Ishikawa (cell line): ENCODE results near the gene ITGA8.

ENCODE experiments used
- CEBPB ChIP-seq: IDR thresholded peaks from 2 replicates; pipeline ENCODE4 v1.6.1; 2012
- CREB1 ChIP-seq: IDR thresholded peaks from 2 replicates; pipeline ENCODE4 v1.6.1; 2012; ENCODE audit warnings: low read depth
- EGR1 ChIP-seq: IDR thresholded peaks from 2 replicates; pipeline ENCODE4 v1.6.1; 2012
- EP300 ChIP-seq: IDR thresholded peaks from 2 replicates; pipeline ENCODE4 v1.6.1; 2012; ENCODE audit warnings: borderline replicate concordance
- FOXM1 ChIP-seq: IDR thresholded peaks from 2 replicates; pipeline ENCODE4 v1.6.1; 2012; ENCODE audit warnings: low read depth, borderline replicate concordance
- NFIC ChIP-seq: IDR thresholded peaks from 2 replicates; pipeline ENCODE4 v1.6.1; 2012
- RAD21 ChIP-seq: IDR thresholded peaks from 2 replicates; pipeline ENCODE4 v1.6.1; 2012; ENCODE audit warnings: low read depth
- TAF1 ChIP-seq: IDR thresholded peaks from 2 replicates; pipeline ENCODE4 v1.6.1; 2012; ENCODE audit warnings: low read depth, mild to moderate bottlenecking
- TCF12 ChIP-seq: IDR thresholded peaks from 2 replicates; pipeline ENCODE4 v1.6.1; 2012; ENCODE audit warnings: low read depth
- TEAD4 ChIP-seq: IDR thresholded peaks from 2 replicates; pipeline ENCODE4 v1.6.1; 2012
- YY1 ChIP-seq: IDR thresholded peaks from 2 replicates; pipeline ENCODE4 v1.6.1; 2012; ENCODE audit warnings: low read depth
- ZBTB7A ChIP-seq: IDR thresholded peaks from 2 replicates; pipeline ENCODE4 v1.6.1; 2012; ENCODE audit warnings: low read depth
- TF ChIP-seq, protein P1 (sequence below): IDR thresholded peaks from 2 replicates; pipeline ENCODE4 v1.6.1; 2012
- TF ChIP-seq, protein P2 (sequence below): IDR thresholded peaks from 2 replicates; pipeline ENCODE4 v1.6.1; 2012; ENCODE audit warnings: low read depth, mild to moderate bottlenecking
- TF ChIP-seq, protein P3 (sequence below): IDR thresholded peaks from 2 replicates; pipeline ENCODE4 v1.6.1; 2012

The ITGA8 gene

DNA sequence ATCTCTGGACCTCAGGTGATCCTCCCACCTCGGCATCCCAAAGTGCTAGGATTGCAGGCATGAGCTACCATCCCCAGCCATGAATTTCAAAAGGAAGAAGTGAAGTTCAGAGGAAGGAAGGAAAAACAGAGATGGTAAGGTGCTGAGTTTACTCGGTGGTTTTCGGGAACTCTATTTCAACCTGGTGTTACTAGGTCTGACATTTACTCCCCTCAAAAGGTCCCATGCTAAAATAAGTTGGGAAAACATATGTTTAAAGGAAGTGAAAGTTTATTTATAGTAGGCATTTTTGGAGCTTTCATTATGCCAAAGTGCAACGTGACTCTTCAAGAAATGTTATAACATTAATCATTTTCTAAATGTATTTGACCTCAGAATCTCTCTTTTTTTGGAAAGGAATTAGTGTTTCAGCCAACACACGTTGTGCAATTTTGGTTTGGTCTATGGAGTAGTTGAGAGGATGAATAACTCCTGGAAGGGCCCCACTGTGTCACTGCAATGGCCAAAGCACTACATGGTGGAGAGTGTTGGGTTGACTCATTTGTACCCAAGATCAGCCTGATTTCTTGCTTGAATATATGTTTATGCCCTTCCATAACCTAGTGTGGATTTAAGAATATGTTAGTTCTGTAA, 233.9 kb downstream of the ITGA8 start:
- TF ChIP-seq TCF12, result no peak
- no peak for TF ChIP-seq RAD21
- TF ChIP-seq NFIC, result no peak
- TF ChIP-seq, protein P1, sequence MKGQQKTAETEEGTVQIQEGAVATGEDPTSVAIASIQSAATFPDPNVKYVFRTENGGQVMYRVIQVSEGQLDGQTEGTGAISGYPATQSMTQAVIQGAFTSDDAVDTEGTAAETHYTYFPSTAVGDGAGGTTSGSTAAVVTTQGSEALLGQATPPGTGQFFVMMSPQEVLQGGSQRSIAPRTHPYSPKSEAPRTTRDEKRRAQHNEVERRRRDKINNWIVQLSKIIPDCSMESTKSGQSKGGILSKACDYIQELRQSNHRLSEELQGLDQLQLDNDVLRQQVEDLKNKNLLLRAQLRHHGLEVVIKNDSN, result no peak
- TF ChIP-seq, protein P2, sequence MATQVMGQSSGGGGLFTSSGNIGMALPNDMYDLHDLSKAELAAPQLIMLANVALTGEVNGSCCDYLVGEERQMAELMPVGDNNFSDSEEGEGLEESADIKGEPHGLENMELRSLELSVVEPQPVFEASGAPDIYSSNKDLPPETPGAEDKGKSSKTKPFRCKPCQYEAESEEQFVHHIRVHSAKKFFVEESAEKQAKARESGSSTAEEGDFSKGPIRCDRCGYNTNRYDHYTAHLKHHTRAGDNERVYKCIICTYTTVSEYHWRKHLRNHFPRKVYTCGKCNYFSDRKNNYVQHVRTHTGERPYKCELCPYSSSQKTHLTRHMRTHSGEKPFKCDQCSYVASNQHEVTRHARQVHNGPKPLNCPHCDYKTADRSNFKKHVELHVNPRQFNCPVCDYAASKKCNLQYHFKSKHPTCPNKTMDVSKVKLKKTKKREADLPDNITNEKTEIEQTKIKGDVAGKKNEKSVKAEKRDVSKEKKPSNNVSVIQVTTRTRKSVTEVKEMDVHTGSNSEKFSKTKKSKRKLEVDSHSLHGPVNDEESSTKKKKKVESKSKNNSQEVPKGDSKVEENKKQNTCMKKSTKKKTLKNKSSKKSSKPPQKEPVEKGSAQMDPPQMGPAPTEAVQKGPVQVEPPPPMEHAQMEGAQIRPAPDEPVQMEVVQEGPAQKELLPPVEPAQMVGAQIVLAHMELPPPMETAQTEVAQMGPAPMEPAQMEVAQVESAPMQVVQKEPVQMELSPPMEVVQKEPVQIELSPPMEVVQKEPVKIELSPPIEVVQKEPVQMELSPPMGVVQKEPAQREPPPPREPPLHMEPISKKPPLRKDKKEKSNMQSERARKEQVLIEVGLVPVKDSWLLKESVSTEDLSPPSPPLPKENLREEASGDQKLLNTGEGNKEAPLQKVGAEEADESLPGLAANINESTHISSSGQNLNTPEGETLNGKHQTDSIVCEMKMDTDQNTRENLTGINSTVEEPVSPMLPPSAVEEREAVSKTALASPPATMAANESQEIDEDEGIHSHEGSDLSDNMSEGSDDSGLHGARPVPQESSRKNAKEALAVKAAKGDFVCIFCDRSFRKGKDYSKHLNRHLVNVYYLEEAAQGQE, result no peak
- no peak for TF ChIP-seq CREB1
- TF ChIP-seq EP300, result no peak
- no peak for TF ChIP-seq TEAD4
- TF ChIP-seq FOXM1, result no peak

DNA sequence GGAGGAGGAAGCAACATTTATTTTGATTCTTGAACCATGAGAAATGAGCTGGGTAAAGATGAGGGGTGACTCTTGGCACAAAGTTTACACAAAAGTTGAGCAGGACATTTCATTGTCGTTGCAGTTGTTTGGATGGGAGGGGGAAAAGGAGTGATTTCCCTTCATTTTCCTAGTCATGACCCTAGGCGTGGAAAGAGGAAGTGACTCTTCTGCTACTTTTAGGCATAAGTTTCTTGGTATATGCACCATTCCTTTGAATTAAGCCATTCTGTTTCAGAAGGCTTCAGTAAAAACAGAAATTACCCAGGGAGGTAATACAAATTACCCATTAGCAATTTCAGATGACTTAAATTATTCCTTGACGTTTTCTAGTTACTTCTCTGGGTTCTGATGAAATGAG, 234.7 kb downstream of the ITGA8 start:
- TF ChIP-seq CREB1, result no peak
- TF ChIP-seq, protein P1, result no peak
- TF ChIP-seq, protein P3, sequence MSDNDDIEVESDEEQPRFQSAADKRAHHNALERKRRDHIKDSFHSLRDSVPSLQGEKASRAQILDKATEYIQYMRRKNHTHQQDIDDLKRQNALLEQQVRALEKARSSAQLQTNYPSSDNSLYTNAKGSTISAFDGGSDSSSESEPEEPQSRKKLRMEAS, result no peak
- no peak for TF ChIP-seq CEBPB
- no peak for TF ChIP-seq EGR1
- no peak for TF ChIP-seq EP300

DNA sequence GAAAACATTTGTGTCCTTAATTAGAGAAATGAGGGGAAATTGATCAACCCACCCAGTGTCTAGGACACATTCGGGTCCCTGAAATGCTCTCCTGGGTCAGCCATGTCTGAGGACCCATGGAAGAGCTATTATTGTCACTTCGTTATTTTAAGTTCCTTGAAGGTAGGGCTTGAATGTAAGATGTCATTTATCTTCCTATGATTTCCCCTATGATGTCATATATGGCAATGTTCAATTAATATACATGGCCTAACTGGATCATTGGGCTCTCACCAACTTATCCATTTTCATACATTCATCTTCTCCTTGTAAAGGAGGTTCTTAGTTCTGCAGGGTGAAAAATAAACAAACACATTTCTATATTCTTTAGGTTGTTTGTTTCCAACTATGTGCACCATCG, 235.6 kb downstream of the ITGA8 start:
- TF ChIP-seq FOXM1, result no peak
- TF ChIP-seq, protein P1, result no peak
- TF ChIP-seq, protein P3, result no peak
- TF ChIP-seq EP300, result no peak
- TF ChIP-seq TAF1, result no peak
- TF ChIP-seq, protein P2, result no peak
- no peak for TF ChIP-seq YY1
- no peak for TF ChIP-seq RAD21
- no peak for TF ChIP-seq ZBTB7A
- no peak for TF ChIP-seq TEAD4

DNA sequence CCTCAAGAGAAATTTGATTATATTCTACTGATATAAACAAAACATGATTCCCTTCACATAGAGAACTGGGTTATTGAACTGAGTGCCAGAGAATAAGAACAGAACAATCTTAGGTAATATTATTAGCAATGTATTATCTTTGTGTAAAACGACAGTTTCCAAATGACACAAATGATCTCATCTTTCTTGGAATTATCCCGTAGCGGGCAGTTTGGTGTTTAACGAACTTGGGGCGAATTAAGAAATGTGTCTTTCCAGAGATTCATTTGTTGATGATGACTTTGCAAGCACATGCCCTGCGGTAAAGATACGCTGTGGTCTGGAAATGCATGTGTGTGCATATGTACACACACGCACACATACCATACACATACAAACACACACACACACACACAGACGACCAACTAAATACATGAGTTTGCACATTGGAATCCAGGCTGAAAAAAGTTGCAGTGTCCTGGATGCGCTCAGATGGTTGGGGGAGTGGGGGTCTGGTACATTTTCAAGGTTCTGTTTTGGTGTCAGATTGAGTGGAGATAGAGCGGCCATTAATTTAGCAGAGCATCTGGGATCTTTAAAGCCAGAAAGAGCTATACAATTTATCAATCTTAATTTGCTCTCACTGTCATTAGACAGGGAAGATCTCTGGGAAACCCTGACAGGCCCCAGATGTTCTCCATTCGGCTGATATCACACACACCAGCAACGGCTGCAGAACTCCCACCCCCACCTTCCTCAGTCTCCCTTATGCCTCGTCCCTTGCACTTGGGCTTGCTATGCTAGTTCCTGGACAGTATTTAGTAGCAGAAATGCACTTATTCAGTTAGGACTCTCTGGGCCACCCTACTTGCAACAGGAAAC, 236.3 kb downstream of the ITGA8 start:
- no peak for TF ChIP-seq TEAD4
- TF ChIP-seq EP300, result no peak
- no peak for TF ChIP-seq ZBTB7A

DNA sequence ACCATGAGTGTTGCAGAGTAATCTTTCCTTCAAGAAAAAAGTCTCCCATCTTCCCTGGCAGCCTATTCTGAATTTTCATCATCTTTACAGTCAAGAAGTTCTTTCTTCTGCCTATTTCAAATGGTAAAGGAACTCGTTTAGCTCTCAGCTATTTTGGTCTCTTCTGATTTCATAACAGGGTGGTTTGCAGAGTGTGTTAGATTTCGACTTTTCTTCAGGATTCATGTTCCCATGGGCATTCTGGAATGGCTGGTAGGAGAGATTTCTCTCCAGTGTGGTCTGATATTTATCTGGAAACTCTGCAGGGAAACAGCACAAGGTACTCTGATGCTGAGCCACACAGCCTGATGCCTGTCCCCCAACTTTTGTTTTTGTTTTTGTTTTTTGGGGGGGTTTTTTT, 237.6 kb downstream of the ITGA8 start:
- TF ChIP-seq NFIC, result no peak
- no peak for TF ChIP-seq YY1
- TF ChIP-seq CEBPB, result no peak
- no peak for TF ChIP-seq RAD21
- no peak for TF ChIP-seq TEAD4
- no peak for TF ChIP-seq TCF12
- no peak for TF ChIP-seq FOXM1
- TF ChIP-seq, protein P3, result no peak
- TF ChIP-seq EGR1, result no peak
- TF ChIP-seq, protein P1, result no peak
- no peak for TF ChIP-seq EP300
- TF ChIP-seq ZBTB7A, result no peak
- TF ChIP-seq CREB1, result no peak
- TF ChIP-seq TAF1, result no peak
- TF ChIP-seq, protein P2, result no peak
